Fibroblast of lung (primary cell): ENCODE results near the gene HAUS8.

Source experiments
- CTCF ChIP-seq, 2 donors: IDR thresholded peaks in 1 of 2; conservative IDR thresholded peaks in 1 of 2; 1 replicate in 1 of 2; 2 replicates in 1 of 2; pipeline ENCODE4 v1.5.1; 2011 to 2012; ENCODE audit warnings: low read length in 2 of 2, control low read depth in 1 of 2, inconsistent platforms in 1 of 2, low read depth in 1 of 2, mild to moderate bottlenecking in 1 of 2
- EZH2 ChIP-seq: IDR thresholded peaks from 2 replicates; pipeline ENCODE4 v1.5.1; 2012; ENCODE audit warnings: low read length, control low read depth, mild to moderate bottlenecking; ENCODE audit errors: missing control alignments

GRCh38 chr19:17114414-17114831 is 39.2 kb upstream of the HAUS8 start:
- TF ChIP-seq CTCF (conservative IDR thresholded peaks at IDR 0.05 in 1 of 2, IDR thresholded peaks at IDR 0.05 in 1 of 2; ENCODE audit: low read depth in 1 of 2, low read length in 2 of 2), result no peak
- no peak for TF ChIP-seq EZH2
